GM18870 (cell line): ENCODE measurements around the gene HES6.

ENCODE experiments used
- ATAC-seq: cut with Tn5 transposase; IDR thresholded peaks from one replicate; pipeline ENCODE4 v1.9.1; 2021; ENCODE audit warnings: moderate library complexity; ENCODE audit not compliant: unreplicated experiment

Gene HES6

GRCh38 chr2:238237431-238238135 is 2.3 kb downstream of the HES6 start:
- ATAC-seq, result no peak

- ATAC-seq, result no peak
These were observed 3.3 kb downstream of the HES6 start for GRCh38 chr2:238236571-238236970.

GRCh38 chr2:238235856-238236255 is 4.0 kb downstream of the HES6 start:
- ATAC-seq, result no peak

- no peak for ATAC-seq
These were observed 4.5 kb downstream of the HES6 start for GRCh38 chr2:238235331-238235732.

- no peak for ATAC-seq
These were observed 6.2 kb downstream of the HES6 start for GRCh38 chr2:238233625-238234024.

GRCh38 chr2:238231809-238232208 is 8.0 kb downstream of the HES6 start:
- no peak for ATAC-seq

GRCh38 chr2:238231251-238231793 is 8.5 kb downstream of the HES6 start:
- ATAC-seq, result no peak

- no peak for ATAC-seq
These were observed 9.1 kb downstream of the HES6 start for GRCh38 chr2:238230699-238231098.

GRCh38 chr2:238228700-238229099 is 11.1 kb downstream of the HES6 start:
- ATAC-seq, result no peak

- no peak for ATAC-seq
These were observed 12.2 kb downstream of the HES6 start for GRCh38 chr2:238227587-238228032.

GRCh38 chr2:238226698-238227586 is 12.9 kb downstream of the HES6 start:
- ATAC-seq, result no peak

- no peak for ATAC-seq
These were observed 13.7 kb downstream of the HES6 start for GRCh38 chr2:238225911-238226697.

- ATAC-seq, result no peak
These were observed 14.7 kb downstream of the HES6 start for GRCh38 chr2:238225121-238225520.

- ATAC-seq, result no peak
These were observed 15.3 kb downstream of the HES6 start for GRCh38 chr2:238224356-238225035.

- no peak for ATAC-seq
These were observed 18.8 kb downstream of the HES6 start for GRCh38 chr2:238220892-238221521.

- ATAC-seq, result no peak
These were observed 19.5 kb downstream of the HES6 start for GRCh38 chr2:238220274-238220891.

GRCh38 chr2:238216651-238217184 is 23.1 kb downstream of the HES6 start:
- ATAC-seq, result no peak

GRCh38 chr2:238207006-238207405 is 32.8 kb downstream of the HES6 start:
- ATAC-seq, result no peak

- ATAC-seq, result peak; percentile 14
These were observed 35.7 kb downstream of the HES6 start for GRCh38 chr2:238203973-238204683.
